HG03558 (cell line): Measurements from ENCODE around the gene RBP3.

Experiments
- ATAC-seq: cut with Tn5 transposase; IDR thresholded peaks from one replicate; pipeline ENCODE4 v1.9.1; 2021; ENCODE audit warnings: moderate number of reproducible peaks; ENCODE audit not compliant: unreplicated experiment; ENCODE audit errors: extremely low read depth

The RBP3 gene

GRCh38 chr10:47334466-47335295 lies 13.5 kb upstream of the RBP3 start:
- no peak for ATAC-seq

- no peak for ATAC-seq
Measured at GRCh38 chr10:47335906-47336305, 12.3 kb upstream of the RBP3 start.

GRCh38 chr10:47336387-47337134 lies 11.6 kb upstream of the RBP3 start:
- ATAC-seq, result no peak

GRCh38 chr10:47337310-47337709 lies 10.9 kb upstream of the RBP3 start:
- ATAC-seq, result no peak

- ATAC-seq, result no peak
Measured at GRCh38 chr10:47339186-47339735, 8.9 kb upstream of the RBP3 start.

GRCh38 chr10:47339759-47340607 lies 8.2 kb upstream of the RBP3 start:
- ATAC-seq, result no peak

- no peak for ATAC-seq
Measured at GRCh38 chr10:47340608-47341170, 7.5 kb upstream of the RBP3 start.

GRCh38 chr10:47344996-47345870 lies 2.9 kb upstream of the RBP3 start:
- no peak for ATAC-seq

GRCh38 chr10:47346581-47347302 lies 1.4 kb upstream of the RBP3 start:
- no peak for ATAC-seq

GRCh38 chr10:47347303-47347675 lies 874 bp upstream of the RBP3 start:
- ATAC-seq, result no peak

- ATAC-seq, result no peak
Measured at GRCh38 chr10:47348661-47349470, 703 bp downstream of the RBP3 start.

GRCh38 chr10:47349516-47349915 lies 1.4 kb downstream of the RBP3 start:
- no peak for ATAC-seq

- no peak for ATAC-seq
Measured at GRCh38 chr10:47349941-47350371, 1.8 kb downstream of the RBP3 start.

GRCh38 chr10:47350671-47351640 lies 2.8 kb downstream of the RBP3 start:
- no peak for ATAC-seq

GRCh38 chr10:47351899-47352815 lies 4.0 kb downstream of the RBP3 start:
- no peak for ATAC-seq

GRCh38 chr10:47353351-47353750 lies 5.2 kb downstream of the RBP3 start:
- no peak for ATAC-seq
